HG02798 (cell line): ENCODE measurements around the gene CDH9.

Source experiments
- ATAC-seq: cut with Tn5 transposase; IDR thresholded peaks from one replicate; pipeline ENCODE4 v1.9.1; 2021; ENCODE audit warnings: mild to moderate bottlenecking; ENCODE audit not compliant: unreplicated experiment, poor library complexity

CDH9 gene

DNA sequence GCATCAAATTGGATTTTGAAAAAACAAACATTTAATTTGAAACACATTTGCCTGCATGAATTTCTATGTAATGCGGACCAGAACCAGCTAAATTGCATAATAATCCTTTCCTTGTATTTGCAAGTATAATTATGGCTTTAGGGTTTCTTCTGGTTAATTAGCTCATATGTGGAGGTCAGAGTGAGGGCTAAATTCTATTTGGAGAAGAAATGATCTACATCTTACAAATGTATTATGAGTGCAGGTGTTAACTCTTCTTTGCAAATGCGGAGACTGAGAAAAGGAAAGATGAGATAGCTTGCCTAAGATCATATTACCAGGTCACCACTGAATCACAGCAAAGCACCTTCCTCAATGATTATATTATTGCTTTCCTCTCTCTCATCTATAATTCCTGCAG, 194.7 kb downstream of the CDH9 start:
- ATAC-seq = no peak

DNA sequence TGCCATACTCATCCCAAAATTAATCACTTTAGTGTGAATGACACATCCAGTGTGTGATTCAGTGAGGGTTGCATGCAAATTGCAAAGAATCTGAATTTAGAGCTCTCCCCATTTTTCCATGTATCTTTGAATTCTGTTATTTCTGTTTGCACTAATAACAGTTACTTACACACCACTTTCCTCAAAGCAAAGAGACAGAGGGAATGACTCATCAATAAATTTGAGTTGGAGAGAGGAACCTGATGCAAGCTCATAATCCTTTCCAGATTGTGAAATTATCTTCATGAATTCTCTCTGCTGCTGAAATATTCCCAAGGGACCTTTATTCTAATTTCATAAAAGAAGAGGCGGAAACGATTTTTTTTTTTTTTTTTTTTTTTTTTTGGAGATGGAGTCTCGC, 204.8 kb downstream of the CDH9 start:
- no peak for ATAC-seq
